K562 (cell line): ENCODE data around the gene TMED5. TPM values are rescaled to one million over a fixed set of nuclear protein-coding genes. Genes with fewer than 3 reads are reported as not detected.

ENCODE experiments used
- BHLHE40 ChIP-seq: IDR thresholded peaks from 2 replicates; pipeline ENCODE4 v1.6.1; 2011; ENCODE audit warnings: low read length, improper control_type of control experiment
- CBX3 ChIP-seq, 2 experiments: IDR thresholded peaks; 1 replicate in 1 of 2; 2 replicates in 1 of 2; pipeline ENCODE4 v1.6.1; 2012; ENCODE audit warnings: inconsistent platforms in 2 of 2, low read length in 2 of 2, borderline replicate concordance in 1 of 2, control low read depth in 1 of 2
- HEY1 ChIP-seq: fragments of 250-450 bp; sonication (Bioruptor Pico); IDR thresholded peaks from 2 replicates; pipeline ENCODE4 v1.5.0; 2020; ENCODE audit warnings: mild to moderate bottlenecking, moderate library complexity, borderline replicate concordance
- HINFP ChIP-seq: fragments of 450-650 bp; conservative IDR thresholded peaks from 2 replicates; pipeline ENCODE4 v1.6.1; 2016; ENCODE audit warnings: missing genetic modification characterization, low read depth, mild to moderate bottlenecking, control low read depth, missing compliant biosample characterization
- HNRNPL ChIP-seq: fragments of 200-400 bp; formaldehyde crosslinking; IDR thresholded peaks from 2 replicates; pipeline ENCODE4 v1.6.1; 2017; ENCODE audit warnings: low read depth, mild to moderate bottlenecking, low read length
- LEF1 ChIP-seq: fragments of 450-650 bp; IDR thresholded peaks from 2 replicates; pipeline ENCODE4 v1.6.1; 2016; ENCODE audit warnings: mild to moderate bottlenecking
- MXI1 ChIP-seq: IDR thresholded peaks from 2 replicates; pipeline ENCODE4 v1.6.1; 2011; ENCODE audit warnings: low read depth, mild to moderate bottlenecking, improper control_type of control experiment, low read length
- MYC ChIP-seq, 2 experiments: fragments of 250-450 bp in 1 of 2; sonication (Bioruptor Pico) in 1 of 2; IDR thresholded peaks; 2 replicates each; pipeline versions ENCODE4 v1.5.1 to v1.6.1; 2012 to 2021; ENCODE audit warnings: low read depth in 2 of 2, borderline replicate concordance in 1 of 2, improper control_type of control experiment in 1 of 2, low read length in 1 of 2, mild to moderate bottlenecking in 1 of 2, moderate library complexity in 1 of 2
- NCOR1 ChIP-seq: fragments of 450-650 bp; IDR thresholded peaks from 2 replicates; pipeline ENCODE4 v1.6.1; 2016; ENCODE audit warnings: mild to moderate bottlenecking, moderate library complexity
- NFRKB ChIP-seq: fragments of 450-650 bp; IDR thresholded peaks from 2 replicates; pipeline ENCODE4 v1.6.1; 2016; ENCODE audit warnings: low read depth
- NFXL1 ChIP-seq: fragments of 450-650 bp; formaldehyde crosslinking; IDR thresholded peaks from 2 replicates; pipeline ENCODE4 v1.4.0; 2021; ENCODE audit warnings: mild to moderate bottlenecking
- POLR2AphosphoS2 ChIP-seq: IDR thresholded peaks from 2 replicates; pipeline ENCODE4 v1.6.1; 2012; ENCODE audit warnings: low read length, improper control_type of control experiment
- RB1 ChIP-seq: fragments of 450-650 bp; IDR thresholded peaks from 2 replicates; pipeline ENCODE4 v1.6.1; 2017; ENCODE audit warnings: low read depth, mild to moderate bottlenecking
- RBBP5 ChIP-seq: fragments of 200-600 bp; sonication (generic); IDR thresholded peaks from 2 replicates; pipeline ENCODE4 v1.6.1; 2012; ENCODE audit warnings: borderline replicate concordance, mild to moderate bottlenecking, low read length, control low read depth, inconsistent platforms; ENCODE audit not compliant: insufficient read depth, poor library complexity, severe bottlenecking
- TCF7L2 ChIP-seq: fragments of 150-350 bp; IDR thresholded peaks from 2 replicates; pipeline ENCODE4 v1.6.1; 2016; ENCODE audit warnings: low read depth, mild to moderate bottlenecking, low read length, moderate library complexity
- ZBTB49 ChIP-seq: sonication (generic); formaldehyde crosslinking; IDR thresholded peaks from 2 replicates; pipeline ENCODE4 v1.8.0; 2022; ENCODE audit warnings: missing genetic modification reagents, mild to moderate bottlenecking, borderline replicate concordance
- ZEB2 ChIP-seq: fragments of 450-650 bp; IDR thresholded peaks from 2 replicates; pipeline ENCODE4 v1.6.1; 2016
- ZNF282 ChIP-seq: sonication (generic); formaldehyde crosslinking; IDR thresholded peaks from 2 replicates; pipeline ENCODE4 v1.8.1; 2023; ENCODE audit warnings: missing genetic modification reagents
- polyA plus RNA-seq, 8 experiments: library from polyadenylated mRNA; depleted of rRNA in 4 of 8; stranded (reverse) in 5 of 8; unstranded in 3 of 8; fragments of >200 nt; fragmentation: Nextera tagmentation in 2 of 8; fragmentation: Illumina TruSeq in 1 of 8; extraction: Ambion mirVana in 2 of 8; extraction: Trizol in 1 of 8; gene quantifications; 2 replicates each; pipeline versions ENCODE4 v1.2.1 to v1.2.3, GENCODE V29; 2011 to 2014; ENCODE audit warnings: inconsistent platforms in 1 of 8, missing spikeins in 1 of 8
- total RNA-seq, 7 experiments: library from RNA; depleted of rRNA in 6 of 7; stranded (reverse); fragments of >200 nt in 6 of 7; fragmentation: Illumina TruSeq in 2 of 7; extraction: Trizol in 2 of 7; gene quantifications; 2 replicates each; pipeline versions ENCODE4 v1.2.1 to v1.2.3, GENCODE V29; 2011 to 2021; ENCODE audit warnings: low replicate concordance in 1 of 7
- TF ChIP-seq, protein P1 (sequence below): fragments of 200-800 bp; sonication (Bioruptor generic); IDR thresholded peaks from 2 replicates; pipeline ENCODE4 v1.6.1; 2017; ENCODE audit warnings: missing genetic modification characterization, missing compliant biosample characterization
- TF ChIP-seq, protein P2 (sequence below), 3 experiments: fragments of 200-800 bp in 1 of 3; sonication (Bioruptor generic) in 1 of 3; sonication (generic) in 1 of 3; formaldehyde crosslinking in 1 of 3; IDR thresholded peaks; 2 replicates each; pipeline versions ENCODE4 v1.6.1 to v1.8.0; 2016 to 2022; ENCODE audit warnings: mild to moderate bottlenecking in 2 of 3, missing compliant biosample characterization in 2 of 3, missing genetic modification characterization in 2 of 3, missing genetic modification reagents in 1 of 3

The TMED5 gene
- total and polyA plus RNA-seq, 9 of the 15 experiments (the other 6 are each of a cell fraction or from before 2014, with no cell fraction given), result 28.7 to 83.7 (median 67.2) TPM

DNA sequence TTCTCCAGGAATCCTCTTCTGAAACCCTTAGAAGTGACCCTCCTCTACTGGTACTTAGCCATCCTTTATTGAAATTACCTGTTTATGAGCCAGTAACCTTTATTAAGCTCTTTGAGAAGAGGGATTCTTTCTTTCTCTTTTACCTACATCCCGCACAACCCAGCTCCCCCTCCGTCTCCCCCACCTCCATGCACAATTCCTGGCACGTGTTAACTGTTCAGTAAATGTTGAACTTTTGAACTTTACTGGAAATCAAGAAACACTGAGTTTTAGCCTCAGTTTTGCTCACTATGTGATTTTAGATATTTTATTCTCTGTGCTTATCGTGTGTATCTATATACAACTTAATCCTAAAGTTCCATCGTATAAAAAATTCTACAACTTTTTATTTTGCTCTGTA lies 1.8 kb downstream of the TMED5 start (continued):
- 0 out of 2 replicates have a peak, but pooled peaks have one; percentile 45 for TF ChIP-seq MXI1
- TF ChIP-seq ZBTB49, result no peak
- no peak for TF ChIP-seq NFRKB
- peak; percentile 15; the same call in 1 of the 2 replicates for TF ChIP-seq NCOR1
- TF ChIP-seq RB1, result no peak
- TF ChIP-seq TCF7L2, result no peak
- no peak for TF ChIP-seq RBBP5
- no peak for TF ChIP-seq HINFP (tag)
- TF ChIP-seq, protein P1, sequence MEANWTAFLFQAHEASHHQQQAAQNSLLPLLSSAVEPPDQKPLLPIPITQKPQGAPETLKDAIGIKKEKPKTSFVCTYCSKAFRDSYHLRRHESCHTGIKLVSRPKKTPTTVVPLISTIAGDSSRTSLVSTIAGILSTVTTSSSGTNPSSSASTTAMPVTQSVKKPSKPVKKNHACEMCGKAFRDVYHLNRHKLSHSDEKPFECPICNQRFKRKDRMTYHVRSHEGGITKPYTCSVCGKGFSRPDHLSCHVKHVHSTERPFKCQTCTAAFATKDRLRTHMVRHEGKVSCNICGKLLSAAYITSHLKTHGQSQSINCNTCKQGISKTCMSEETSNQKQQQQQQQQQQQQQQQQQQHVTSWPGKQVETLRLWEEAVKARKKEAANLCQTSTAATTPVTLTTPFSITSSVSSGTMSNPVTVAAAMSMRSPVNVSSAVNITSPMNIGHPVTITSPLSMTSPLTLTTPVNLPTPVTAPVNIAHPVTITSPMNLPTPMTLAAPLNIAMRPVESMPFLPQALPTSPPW, result peak; percentile 45; the same call in 1 of the 2 replicates
- no peak for TF ChIP-seq HNRNPL
- TF ChIP-seq, protein P2, sequence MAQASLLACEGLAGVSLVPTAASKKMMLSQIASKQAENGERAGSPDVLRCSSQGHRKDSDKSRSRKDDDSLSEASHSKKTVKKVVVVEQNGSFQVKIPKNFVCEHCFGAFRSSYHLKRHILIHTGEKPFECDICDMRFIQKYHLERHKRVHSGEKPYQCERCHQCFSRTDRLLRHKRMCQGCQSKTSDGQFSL (CRISPR knock-in tag; IDR thresholded peaks at IDR 0.05), result no peak
- TF ChIP-seq, protein P2 (tag; IDR thresholded peaks at IDR 0.05), result peak in 1 of 2 experiments; percentile 36; a peak in 1 of 4 replicates
- TF ChIP-seq LEF1, result no peak
- TF ChIP-seq POLR2AphosphoS2, result no peak
- TF ChIP-seq HEY1 (CRISPR knock-in tag), result no peak
- TF ChIP-seq ZEB2, result no peak
- TF ChIP-seq BHLHE40, result peak; percentile 78
- no peak for TF ChIP-seq NFXL1 (CRISPR knock-in tag)
- 0 out of 3 replicates have a peak, but pooled peaks of 1 of the 2 experiments have one; percentile 27 for TF ChIP-seq CBX3 (IDR thresholded peaks at IDR 0.05; ENCODE audit: borderline replicate concordance in 1 of 2, low read length in 2 of 2)
- TF ChIP-seq ZNF282 (CRISPR knock-in tag), result no peak
- peak; percentile 28; the same call in 1 of the 2 replicates for TF ChIP-seq MYC (IDR thresholded peaks at IDR 0.05; ENCODE audit: low read depth, low read length)
- TF ChIP-seq MYC (CRISPR knock-in tag; IDR thresholded peaks at IDR 0.05; ENCODE audit: borderline replicate concordance, low read depth), result no peak
